ENCODE measurements around the gene TCF15.
"Not testable (repeated sequence)": the region's sequence is repeated elsewhere in the genome, so short reads cannot be mapped to it uniquely, and the experiment has no call there.

The TCF15 gene

GRCh38 chr20:610130-611046, at the start of gene TCF15:
Gene TCF15 (minus strand): TSS chr20:610309. CDS start chr20:610237, 72 bp downstream.
- no peak for DNase-seq

DNA sequence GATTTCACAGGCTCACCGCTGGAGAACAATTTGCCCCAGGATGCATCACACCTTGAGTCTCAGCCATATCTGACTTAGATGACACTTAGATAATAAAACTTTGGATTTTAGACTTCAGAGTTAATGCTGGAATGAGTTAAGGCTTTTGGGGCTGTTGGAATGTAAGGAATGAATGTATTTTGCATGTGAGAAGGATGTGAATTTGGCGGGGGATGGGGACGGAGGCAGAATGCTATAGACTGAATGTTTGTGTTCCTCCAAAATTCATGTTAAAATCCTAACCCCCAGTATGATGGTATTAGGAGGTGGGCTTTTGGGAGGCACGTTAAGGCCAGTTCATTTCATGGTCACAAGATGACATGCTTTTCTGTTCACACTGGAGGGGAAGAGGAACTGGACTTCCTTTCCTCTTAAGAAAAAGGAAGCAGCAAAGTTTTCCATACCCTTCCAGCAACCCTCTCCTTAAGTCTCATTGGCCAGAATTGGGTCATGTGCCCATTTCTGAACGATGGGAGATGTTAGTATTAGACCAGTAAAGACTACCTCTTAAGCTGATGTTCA, 48.7 kb upstream of the TCF15 start:
- DNase-seq: peak in 1 of 2 experiments; percentile 6

DNA sequence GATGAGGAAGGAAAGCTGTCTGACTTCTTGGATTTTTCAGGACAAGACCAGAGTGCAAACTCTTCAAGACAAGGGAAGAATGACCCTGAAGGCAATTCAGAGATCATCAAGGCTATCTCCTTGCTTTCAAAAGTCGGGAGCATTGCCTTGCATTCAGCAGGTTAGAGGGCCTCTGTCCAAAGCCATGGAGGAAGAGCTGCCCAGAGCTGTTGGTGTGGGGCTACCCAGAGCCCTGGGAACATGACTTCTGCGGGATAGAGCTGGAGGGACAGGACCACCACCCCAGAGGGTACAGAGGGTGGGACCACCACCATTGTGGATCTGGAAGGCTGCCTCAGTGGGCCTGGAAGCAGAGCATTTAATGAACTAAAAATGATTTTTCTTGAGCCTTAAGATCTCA, 48.1 kb upstream of the TCF15 start:
- DNase-seq: no peak

- DNase-seq: no peak
These were observed 45.9 kb upstream of the TCF15 start for GRCh38 chr20:655726-656624.

- DNase-seq: no peak
These were observed 44.3 kb upstream of the TCF15 start for GRCh38 chr20:654417-654750.

DNA sequence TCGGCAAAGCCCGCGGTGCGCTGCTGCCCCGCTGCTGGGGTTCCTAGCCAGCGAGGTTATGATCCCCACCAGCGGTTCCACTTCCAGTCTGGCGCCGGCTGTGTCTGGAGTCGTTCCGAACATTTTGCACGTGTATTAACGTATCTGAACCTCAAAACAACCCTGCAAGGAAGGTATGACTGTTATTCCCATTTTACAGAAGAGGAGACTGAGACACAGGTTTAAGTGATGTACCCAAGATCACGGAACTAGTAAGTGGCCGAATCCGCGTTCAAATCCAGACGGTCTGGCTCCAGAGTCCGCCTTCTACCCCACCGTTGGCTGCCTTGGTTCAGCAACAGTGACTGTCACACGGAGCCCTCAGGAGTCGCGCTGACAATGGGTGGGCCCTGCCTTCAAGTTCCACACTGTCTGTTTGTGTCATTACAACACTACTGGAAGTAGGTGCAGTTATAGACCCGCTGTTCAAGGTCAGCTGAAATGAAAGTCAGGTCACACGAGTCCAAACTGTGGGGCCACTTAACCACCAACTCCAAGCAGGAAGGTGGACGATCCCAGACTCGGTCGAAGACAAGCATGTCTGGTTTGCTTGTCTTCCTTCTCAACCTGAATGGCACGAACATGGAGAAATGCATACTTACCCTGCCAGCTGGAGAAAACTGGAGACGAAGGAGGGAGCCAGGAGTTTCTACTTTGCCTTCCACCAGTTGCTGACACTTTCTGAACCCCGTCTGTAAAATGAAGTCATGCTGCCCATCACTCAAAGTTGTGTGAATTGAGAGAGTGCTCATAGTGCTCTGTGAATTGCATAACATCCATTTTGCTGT, 43.7 kb upstream of the TCF15 start:
- peak; percentile 47 to 55 for DNase-seq

- DNase-seq: peak; percentile 48 to 50
These were observed 43.0 kb upstream of the TCF15 start, which contains the start of gene SRXN1 for GRCh38 chr20:653110-653589. Gene SRXN1 (minus strand): TSS chr20:653200. CDS start chr20:653185, 15 bp downstream.

- DNase-seq: no peak
These were observed 42.6 kb upstream of the TCF15 start for GRCh38 chr20:652615-653109.

DNA sequence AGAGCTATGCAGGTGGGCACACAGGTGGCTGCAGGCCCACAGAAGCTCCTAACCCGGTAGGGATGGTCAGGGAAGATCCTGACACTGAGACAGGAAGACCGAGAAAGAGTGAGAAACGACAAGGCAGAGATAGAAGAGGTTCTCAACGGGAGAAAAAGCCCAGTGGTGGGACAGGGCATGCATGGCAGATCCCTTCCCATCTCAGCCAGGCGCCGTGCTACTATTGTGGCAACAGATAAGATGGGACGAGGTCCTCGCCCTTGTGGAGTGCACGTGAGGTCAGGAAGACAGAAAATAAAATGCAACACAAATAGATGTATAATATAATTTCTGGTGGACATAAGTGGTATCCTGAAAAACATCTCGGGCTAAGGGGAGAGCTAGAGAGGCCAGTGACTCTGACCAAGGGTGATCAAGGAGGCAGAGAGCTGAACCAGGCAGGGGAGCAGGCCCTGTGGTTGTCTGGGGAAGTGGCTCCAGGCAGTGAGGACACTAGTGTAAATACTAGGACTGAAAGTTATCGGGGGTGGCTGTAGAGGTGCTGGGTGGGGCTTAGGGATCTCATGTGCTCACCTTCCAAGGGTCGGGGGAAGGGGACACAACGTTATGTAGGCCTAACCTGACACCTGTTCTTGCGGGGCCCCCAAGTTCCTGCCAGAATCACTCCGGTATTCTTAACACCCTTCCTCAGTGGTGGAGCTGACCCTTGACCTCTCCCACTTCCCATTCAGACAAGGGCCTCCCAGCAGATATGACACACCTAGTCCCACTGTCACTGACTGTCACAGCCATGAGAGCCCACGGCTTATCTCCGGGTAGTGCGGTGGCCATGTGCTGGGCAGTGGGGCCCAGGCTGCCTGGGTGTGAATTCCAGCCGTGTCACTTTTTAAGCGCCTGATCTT, 41.9 kb upstream of the TCF15 start:
- DNase-seq: peak; percentile 19 to 29

DNA sequence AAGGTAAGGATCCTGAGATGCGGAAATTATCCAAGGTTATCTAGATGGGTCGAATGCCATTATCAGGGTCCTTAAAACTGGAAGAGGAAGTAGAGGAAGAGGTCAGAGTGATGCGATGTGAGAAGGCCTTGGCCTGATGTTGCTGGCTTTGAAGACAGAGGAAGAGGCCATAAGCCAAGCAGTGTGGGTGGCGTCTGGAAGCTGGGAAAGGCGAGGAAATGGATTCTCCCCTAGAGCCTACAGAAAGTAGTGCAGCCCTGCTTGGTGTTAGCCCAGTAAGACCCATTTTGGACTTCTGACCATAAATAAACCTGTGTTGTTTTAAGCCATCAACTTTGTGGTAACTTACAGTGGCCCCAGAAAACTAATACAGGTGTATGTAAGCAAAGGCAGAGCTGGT, 40.8 kb upstream of the TCF15 start:
- no peak for DNase-seq

- DNase-seq: no peak
These were observed 40.2 kb upstream of the TCF15 start for GRCh38 chr20:650281-650680.

DNA sequence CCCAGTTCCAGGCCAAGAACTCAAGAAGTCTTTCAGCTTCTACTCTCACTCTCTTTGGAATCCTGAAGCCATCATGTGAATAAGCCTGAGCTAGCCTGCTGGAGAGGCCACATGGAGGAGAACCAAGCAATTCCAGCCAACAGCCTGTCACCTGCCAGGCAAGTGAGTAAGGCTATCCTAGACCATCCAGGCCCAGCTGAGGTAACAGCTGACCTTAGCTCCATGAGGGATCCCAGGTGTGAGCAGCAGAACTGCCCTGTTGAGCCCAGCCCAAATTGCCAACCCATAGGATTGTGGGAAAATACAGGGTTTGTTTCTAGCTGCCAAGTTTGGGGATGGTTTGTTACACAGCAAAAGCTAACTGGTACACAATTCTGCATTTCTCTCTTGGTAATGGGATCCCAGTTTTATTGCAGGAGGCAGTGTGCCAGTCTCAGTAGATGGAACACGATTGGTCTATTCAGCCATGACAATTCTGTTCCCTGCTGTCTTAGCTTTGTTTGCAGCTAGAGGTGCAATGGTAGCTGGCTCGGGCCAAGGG, 37.4 kb upstream of the TCF15 start:
- no peak for DNase-seq

DNA sequence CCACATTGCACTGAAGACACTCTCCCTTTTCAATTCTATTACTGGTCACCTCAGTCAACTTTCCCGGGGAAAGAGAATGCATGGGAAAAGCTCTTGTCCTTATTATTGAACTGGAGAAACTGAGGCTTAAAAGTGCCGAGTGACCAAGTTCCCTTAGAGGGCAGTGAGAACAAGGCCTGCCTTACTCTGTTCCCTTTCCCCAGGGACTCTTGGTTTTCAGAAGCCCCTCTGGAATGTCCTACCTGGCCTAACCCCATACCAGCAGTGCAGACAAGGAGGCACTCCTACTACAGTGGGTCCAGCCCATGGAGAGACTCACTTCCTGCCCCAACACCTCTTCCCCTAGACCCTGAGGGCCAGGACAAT, 36.7 kb upstream of the TCF15 start:
- no peak for DNase-seq

- no peak for DNase-seq
These were observed 36.2 kb upstream of the TCF15 start for GRCh38 chr20:646107-646867.

DNA sequence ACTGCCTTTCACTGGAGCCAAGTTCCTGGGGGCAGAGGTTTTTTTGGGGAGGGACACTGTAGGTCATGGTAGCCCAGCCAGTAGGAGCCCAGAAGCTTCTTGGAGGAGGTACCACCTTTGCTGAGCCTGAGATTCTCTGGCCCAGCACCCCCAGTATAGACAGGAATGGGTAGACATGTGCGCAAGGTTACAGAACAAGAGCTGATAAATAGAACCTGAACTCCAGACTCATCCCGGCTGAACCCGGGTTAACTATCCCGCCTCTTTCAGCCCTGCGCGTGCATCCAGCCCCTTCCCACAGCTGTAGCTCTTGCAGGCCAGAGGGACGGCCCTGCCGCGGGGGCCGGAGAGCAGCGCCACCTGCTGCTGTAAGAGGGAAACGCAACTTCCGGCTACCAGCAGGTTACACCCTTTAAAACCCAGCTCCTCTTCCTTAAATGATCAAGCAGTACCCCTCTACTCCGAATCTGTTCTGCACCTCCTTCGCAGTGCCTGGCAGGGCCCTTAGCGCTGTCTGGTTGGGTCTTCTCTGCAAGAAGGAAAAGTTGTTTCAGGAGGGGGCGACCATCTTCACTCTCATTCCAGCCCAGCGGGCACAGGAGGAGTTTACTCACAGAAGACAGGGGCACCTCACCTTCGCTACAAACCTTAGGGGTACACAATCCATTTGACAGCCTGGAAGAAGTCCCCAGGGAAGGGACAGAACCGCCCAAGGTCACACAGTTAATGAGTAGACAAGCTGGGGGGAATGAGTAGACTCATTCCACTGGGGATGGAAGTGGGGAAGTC, 35.4 kb upstream of the TCF15 start:
- peak; percentile 69 to 76 for DNase-seq

DNA sequence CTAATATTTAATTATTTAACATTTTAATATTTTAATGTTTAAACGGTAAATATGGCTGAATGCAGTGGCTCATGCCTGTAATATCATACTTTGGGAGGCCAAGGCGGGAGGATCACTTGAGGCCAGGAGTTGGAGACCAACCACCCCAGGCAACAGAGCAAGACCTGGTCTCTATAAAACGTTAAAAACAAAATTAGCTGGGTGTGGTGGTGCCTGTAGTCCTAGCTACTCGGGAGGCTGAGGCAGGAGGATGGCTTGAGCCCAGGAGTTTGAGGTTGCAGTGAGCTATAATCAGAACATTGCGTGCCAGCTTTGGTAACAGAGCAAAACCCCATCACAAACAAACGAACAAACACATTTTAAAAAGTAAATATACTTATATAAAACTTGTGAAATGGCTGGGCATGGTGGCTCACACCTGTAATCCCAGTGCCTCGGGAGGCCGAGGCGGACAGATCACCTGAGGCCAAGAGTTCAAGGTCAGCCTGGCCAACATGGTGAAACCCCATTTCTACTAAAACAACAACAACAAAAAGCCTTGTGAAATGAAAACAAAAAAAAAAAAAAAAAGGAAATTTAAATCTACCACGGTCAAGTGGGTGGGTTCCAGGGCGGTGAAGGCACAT, 34.7 kb upstream of the TCF15 start:
- no peak for DNase-seq

- no peak for DNase-seq
These were observed 32.5 kb upstream of the TCF15 start for GRCh38 chr20:642398-643174.

GRCh38 chr20:642013-642397, 31.9 kb upstream of the TCF15 start:
- DNase-seq: not testable (repeated sequence)
